IMR-90 (cell line): ENCODE data around the gene RIPOR3. TPM values are rescaled to one million over a fixed set of nuclear protein-coding genes. Genes with fewer than 3 reads are reported as not detected.

Experiments used
- ATAC-seq: fragments of 200-7000 bp; cut with Tn5 transposase; 2 replicates; pipeline ENCODE4 v1.9.1; 2020; ENCODE audit warnings: low read depth, mild to moderate bottlenecking, moderate library complexity
- BruUV-seq: library from RNA; stranded (reverse); fragments of 400-500 nt; replicated peaks from 2 replicates; lab custom pipeline; 2021; lab: Mats Ljungman, UMichigan
- CTCF ChIA-PET: fragments of 300-600 bp; formaldehyde crosslinking; extraction: SDS; loops from one replicate; lab custom pipeline; 2021; ENCODE audit warnings: antibody characterized with exemption; lab: Yijun Ruan, JAX
- POLR2A ChIA-PET: fragments of 300-600 bp; sonication (Branson Sonifier 250); formaldehyde crosslinking; loops from one replicate; lab custom pipeline; 2022; ENCODE audit warnings: antibody characterized with exemption; ENCODE audit not compliant: unreplicated experiment; lab: Charles Lee
- DNase-seq: peaks from one replicate; pipeline ENCODE4 v3.0.0; 2013
- H2AFZ ChIP-seq: replicated peaks from 2 replicates; pipeline ENCODE3; 2013; ENCODE audit warnings: low read length, mild to moderate bottlenecking; ENCODE audit not compliant: poor library complexity
- H2AK5ac ChIP-seq: 2 replicates; pipeline ENCODE4 v1.6.1; 2013; ENCODE audit warnings: low read depth, low read length, inconsistent platforms
- H2AK9ac ChIP-seq: replicated peaks from 2 replicates; pipeline ENCODE3; 2013; ENCODE audit warnings: mild to moderate bottlenecking, low read depth, low read length, moderate library complexity; ENCODE audit not compliant: poor library complexity
- H2BK120ac ChIP-seq: 2 replicates; pipeline ENCODE4 v1.6.1; 2013; ENCODE audit warnings: low read depth, low read length, inconsistent platforms
- H2BK15ac ChIP-seq: 3 replicates; pipeline ENCODE4 v1.6.1; 2013; ENCODE audit warnings: low read depth, low read length, inconsistent platforms
- H2BK20ac ChIP-seq: 2 replicates; pipeline ENCODE4 v1.6.1; 2013; ENCODE audit warnings: low read depth, mild to moderate bottlenecking, inconsistent platforms, low read length, moderate library complexity
- H2BK5ac ChIP-seq: 2 replicates; pipeline ENCODE4 v1.6.1; 2013; ENCODE audit warnings: mild to moderate bottlenecking, low read depth, low read length, inconsistent platforms; ENCODE audit not compliant: poor library complexity, severe bottlenecking
- H3K14ac ChIP-seq: replicated peaks from 2 replicates; pipeline ENCODE4 v1.6.1; 2013; ENCODE audit warnings: low read depth, low read length, inconsistent platforms
- H3K18ac ChIP-seq: 2 replicates; pipeline ENCODE4 v1.6.1; 2013; ENCODE audit warnings: low read depth, low read length, control low read depth
- H3K23ac ChIP-seq: 2 replicates; pipeline ENCODE4 v1.6.1; 2013; ENCODE audit warnings: low read depth, low read length, inconsistent platforms
- H3K27ac ChIP-seq: 2 replicates; pipeline ENCODE4 v1.5.1; 2013; ENCODE audit warnings: mild to moderate bottlenecking, control low read depth, low read length; ENCODE audit not compliant: insufficient read depth
- H3K27me3 ChIP-seq: 2 replicates; pipeline ENCODE4 v1.6.1; 2013; ENCODE audit warnings: low read length; ENCODE audit not compliant: control insufficient read depth, insufficient read depth
- H3K36me3 ChIP-seq: 2 replicates; pipeline ENCODE4 v1.6.1; 2013; ENCODE audit warnings: low read length, mixed read lengths; ENCODE audit not compliant: control insufficient read depth, insufficient read depth
- H3K4ac ChIP-seq: 2 replicates; pipeline ENCODE4 v1.6.1; 2013; ENCODE audit warnings: low read depth, low read length, inconsistent platforms
- H3K4me1 ChIP-seq: 2 replicates; pipeline ENCODE4 v1.6.1; 2013; ENCODE audit warnings: low read length, mixed read lengths; ENCODE audit not compliant: control insufficient read depth, insufficient read depth
- H3K4me2 ChIP-seq: 2 replicates; pipeline ENCODE4 v1.6.1; 2013; ENCODE audit warnings: low read depth, mild to moderate bottlenecking, control low read depth, low read length, moderate library complexity
- H3K4me3 ChIP-seq: 2 replicates; pipeline ENCODE4 v1.5.1; 2013; ENCODE audit warnings: low read depth, mild to moderate bottlenecking, control low read depth, low read length, moderate library complexity; ENCODE audit not compliant: insufficient read depth
- H3K56ac ChIP-seq: 2 replicates; pipeline ENCODE4 v1.6.1; 2013; ENCODE audit warnings: low read length, inconsistent platforms; ENCODE audit not compliant: insufficient read depth; ENCODE audit errors: extremely low read depth
- H3K79me1 ChIP-seq, 2 experiments: 2 replicates each; pipeline ENCODE4 v1.6.1; 2013; ENCODE audit warnings: low read length in 2 of 2, inconsistent platforms in 1 of 2, low read depth in 1 of 2
- H3K9ac ChIP-seq: 2 replicates; pipeline ENCODE4 v1.6.1; 2013; ENCODE audit warnings: low read depth, low read length, control low read depth
- H3K9me1 ChIP-seq: 2 replicates; pipeline ENCODE4 v1.6.1; 2013; ENCODE audit warnings: low read length, inconsistent platforms; ENCODE audit not compliant: insufficient read depth
- H3K9me3 ChIP-seq: 2 replicates; pipeline ENCODE4 v1.6.1; 2013; ENCODE audit warnings: low read length; ENCODE audit not compliant: control insufficient read depth, insufficient read depth
- H4K20me1 ChIP-seq: 2 replicates; pipeline ENCODE4 v1.6.1; 2013; ENCODE audit warnings: low read length, inconsistent platforms; ENCODE audit not compliant: insufficient read depth
- H4K5ac ChIP-seq: 2 replicates; pipeline ENCODE4 v1.6.1; 2013; ENCODE audit warnings: mild to moderate bottlenecking, low read depth, low read length, control low read depth
- H4K8ac ChIP-seq, 2 experiments: 2 replicates each; pipeline ENCODE4 v1.6.1; 2013; ENCODE audit warnings: low read depth in 2 of 2, low read length in 2 of 2, control low read depth in 1 of 2, inconsistent platforms in 1 of 2
- H4K91ac ChIP-seq: 2 replicates; pipeline ENCODE4 v1.6.1; 2013; ENCODE audit warnings: low read depth, low read length, inconsistent platforms; ENCODE audit not compliant: insufficient read depth
- CEBPB ChIP-seq: IDR thresholded peaks from 2 replicates; pipeline ENCODE4 v1.6.1; 2012; ENCODE audit warnings: low read depth, low read length, improper control_type of control experiment
- CTCF ChIP-seq: conservative IDR thresholded peaks from 2 replicates; pipeline ENCODE4 v1.5.1; 2012; ENCODE audit warnings: mild to moderate bottlenecking, low read depth, low read length, improper control_type of control experiment
- FOS ChIP-seq: fragments of 150-350 bp; IDR thresholded peaks from 2 replicates; pipeline ENCODE4 v1.6.1; 2016; ENCODE audit warnings: low read depth, low read length
- MAFK ChIP-seq: IDR thresholded peaks from 2 replicates; pipeline ENCODE4 v1.6.1; 2012; ENCODE audit warnings: low read depth, low read length, improper control_type of control experiment
- MAZ ChIP-seq: IDR thresholded peaks from 2 replicates; pipeline ENCODE4 v1.6.1; 2012; ENCODE audit warnings: low read depth, mild to moderate bottlenecking, low read length, improper control_type of control experiment, moderate library complexity, borderline replicate concordance
- POLR2A ChIP-seq: IDR thresholded peaks from 2 replicates; pipeline ENCODE4 v1.6.1; 2012; ENCODE audit warnings: mild to moderate bottlenecking, low read depth, low read length
- RCOR1 ChIP-seq: IDR thresholded peaks from 2 replicates; pipeline ENCODE4 v1.6.1; 2012; ENCODE audit warnings: mild to moderate bottlenecking, low read length, improper control_type of control experiment; ENCODE audit not compliant: insufficient replicate concordance
- USF2 ChIP-seq: fragments of 150-350 bp; IDR thresholded peaks from 2 replicates; pipeline ENCODE4 v1.6.1; 2017; ENCODE audit warnings: mild to moderate bottlenecking, antibody characterized with exemption, low read length, low read depth
- WGBS, 2 experiments: methylation state at CpG; one replicate each; pipeline versions ENCODE4 v1.1.5 to v1.1.7; 2013; ENCODE audit warnings: missing lambda C conversion rate in 2 of 2; ENCODE audit not compliant: insufficient read length in 1 of 2; ENCODE audit errors: extremely low coverage in 2 of 2; 5-methylcytosine and 5-hydroxymethylcytosine counted together
- dilution Hi-C: fragments of 300-500 bp; cut with HindIII; formaldehyde crosslinking; loops from one replicate; pipeline ENCODE4 v1.14.3; 2018; ENCODE audit warnings: low sequenced_read_pairs; ENCODE audit not compliant: unreplicated experiment
- in situ Hi-C: fragments of 300-500 bp; cut with MboI; formaldehyde crosslinking; loops from 3 replicates; pipeline ENCODE4 v1.14.3; 2019; ENCODE audit warnings: low sequenced_read_pairs, inconsistent platforms, mixed read lengths
- intact Hi-C: fragments of 100-400 bp; cut with micrococcal nuclease; formaldehyde crosslinking; loops from 2 replicates; pipeline ENCODE4 v1.10.0; 2022
- polyA plus RNA-seq, 3 experiments: library from polyadenylated mRNA; depleted of rRNA; stranded (reverse); fragments of >200 nt; gene quantifications; 2 replicates each; pipeline ENCODE4 v1.2.3, GENCODE V29; 2012; ENCODE audit warnings: low replicate concordance in 1 of 3
- total RNA-seq: library from RNA; depleted of rRNA; stranded (reverse); fragments of >200 nt; gene quantifications from 2 replicates; pipeline ENCODE4 v1.2.3, GENCODE V29; 2012

Gene RIPOR3
- total and polyA plus RNA-seq, 2 of the 4 experiments (the other 2 are of a cell fraction), result 0.54 to 1.7 TPM

GRCh38 chr20:50651676-50652075, 39.7 kb downstream of the RIPOR3 start:
- dilution Hi-C loops, result no loop called here
- POLR2A ChIA-PET, result interaction anchor here (0.6 kb wide), 1 partner anchor 16 kb away, joined by 3 read pairs; no protein-coding TSS in a partner anchor
- H4K8ac ChIP-seq, result peak overlapping the region; percentile 24 to 97; a peak in 3 of 4 replicates
- peak overlapping the region; percentile 95 for H3K4ac ChIP-seq
- no peak overlapping the region for H3K4me3 ChIP-seq
- no TSS peak for BruUV-seq
- H2BK120ac ChIP-seq, result peak overlapping the region; percentile 95
- H3K79me1 ChIP-seq, result peaks cover 0 to 29% of the 10 kb centered on the region in 2 experiments; a peak in 2 of 4 replicates
- H3K4me2 ChIP-seq, result no peak overlapping the region
- WGBS, 2 experiments, result no CpG with 5 or more reads among the region's 4 CpGs
- peak overlapping the region; percentile 78 for H3K18ac ChIP-seq
- peaks cover 31% of the 10 kb centered on the region for H3K4me1 ChIP-seq
- H2AK9ac ChIP-seq, result no peak overlapping the region
- H2BK5ac ChIP-seq, result peak overlapping the region; percentile 99
- peak overlapping the region; percentile 14 for H3K23ac ChIP-seq
- H4K20me1 ChIP-seq, result no peaks in the 10 kb centered on the region
- H2BK15ac ChIP-seq, result peak overlapping the region; percentile 94; the same call in 2 of the 3 replicates
- no peak overlapping the region for H3K9ac ChIP-seq
- no peak for TF ChIP-seq RCOR1
- no peak for TF ChIP-seq USF2
- no peak for TF ChIP-seq FOS
- TF ChIP-seq MAZ, result no peak
- TF ChIP-seq CEBPB, result no peak
- TF ChIP-seq POLR2A, result no peak
- no peak for TF ChIP-seq CTCF
- no peak for TF ChIP-seq MAFK
- peak overlapping the region; percentile 75 for H4K5ac ChIP-seq
- CTCF ChIA-PET, result interaction anchor here (1.4 to 1.6 kb wide), 2 partner anchors 16 to 40 kb away, joined by 4 to 10 read pairs; partner anchors contain the start of gene RIPOR3
- H4K91ac ChIP-seq, result peak overlapping the region; percentile 91
- no peaks in the 10 kb centered on the region for H3K36me3 ChIP-seq
- no peak overlapping the region for H2AFZ ChIP-seq
- peak overlapping the region; percentile 46 for H3K56ac ChIP-seq
- H3K14ac ChIP-seq, result peak overlapping the region; percentile 92
- H3K27me3 ChIP-seq, result no peaks in the 10 kb centered on the region
- H2BK20ac ChIP-seq, result peak overlapping the region; percentile 97
- no peaks in the 10 kb centered on the region for H3K9me3 ChIP-seq
- peaks cover 12% of the 10 kb centered on the region for H3K9me1 ChIP-seq
- no peak for DNase-seq
- in situ Hi-C loops, result no loop called here
- no peak for ATAC-seq
- peak overlapping the region; percentile 98 for H2AK5ac ChIP-seq
- peak overlapping the region; percentile 94 for H3K27ac ChIP-seq
- intact Hi-C loops, result no loop called here
